Measurements from ENCODE around the gene ARHGAP11A. TPM values are rescaled to one million over a fixed set of nuclear protein-coding genes. Genes with fewer than 3 reads are reported as not detected.
"Not testable (repeated sequence)": the region's sequence is repeated elsewhere in the genome, so short reads cannot be mapped to it uniquely, and the experiment has no call there.

Gene ARHGAP11A, protein sequence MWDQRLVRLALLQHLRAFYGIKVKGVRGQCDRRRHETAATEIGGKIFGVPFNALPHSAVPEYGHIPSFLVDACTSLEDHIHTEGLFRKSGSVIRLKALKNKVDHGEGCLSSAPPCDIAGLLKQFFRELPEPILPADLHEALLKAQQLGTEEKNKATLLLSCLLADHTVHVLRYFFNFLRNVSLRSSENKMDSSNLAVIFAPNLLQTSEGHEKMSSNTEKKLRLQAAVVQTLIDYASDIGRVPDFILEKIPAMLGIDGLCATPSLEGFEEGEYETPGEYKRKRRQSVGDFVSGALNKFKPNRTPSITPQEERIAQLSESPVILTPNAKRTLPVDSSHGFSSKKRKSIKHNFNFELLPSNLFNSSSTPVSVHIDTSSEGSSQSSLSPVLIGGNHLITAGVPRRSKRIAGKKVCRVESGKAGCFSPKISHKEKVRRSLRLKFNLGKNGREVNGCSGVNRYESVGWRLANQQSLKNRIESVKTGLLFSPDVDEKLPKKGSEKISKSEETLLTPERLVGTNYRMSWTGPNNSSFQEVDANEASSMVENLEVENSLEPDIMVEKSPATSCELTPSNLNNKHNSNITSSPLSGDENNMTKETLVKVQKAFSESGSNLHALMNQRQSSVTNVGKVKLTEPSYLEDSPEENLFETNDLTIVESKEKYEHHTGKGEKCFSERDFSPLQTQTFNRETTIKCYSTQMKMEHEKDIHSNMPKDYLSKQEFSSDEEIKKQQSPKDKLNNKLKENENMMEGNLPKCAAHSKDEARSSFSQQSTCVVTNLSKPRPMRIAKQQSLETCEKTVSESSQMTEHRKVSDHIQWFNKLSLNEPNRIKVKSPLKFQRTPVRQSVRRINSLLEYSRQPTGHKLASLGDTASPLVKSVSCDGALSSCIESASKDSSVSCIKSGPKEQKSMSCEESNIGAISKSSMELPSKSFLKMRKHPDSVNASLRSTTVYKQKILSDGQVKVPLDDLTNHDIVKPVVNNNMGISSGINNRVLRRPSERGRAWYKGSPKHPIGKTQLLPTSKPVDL
- total RNA-seq: 7.7 and 8.2 TPM in 2 replicates

DNA sequence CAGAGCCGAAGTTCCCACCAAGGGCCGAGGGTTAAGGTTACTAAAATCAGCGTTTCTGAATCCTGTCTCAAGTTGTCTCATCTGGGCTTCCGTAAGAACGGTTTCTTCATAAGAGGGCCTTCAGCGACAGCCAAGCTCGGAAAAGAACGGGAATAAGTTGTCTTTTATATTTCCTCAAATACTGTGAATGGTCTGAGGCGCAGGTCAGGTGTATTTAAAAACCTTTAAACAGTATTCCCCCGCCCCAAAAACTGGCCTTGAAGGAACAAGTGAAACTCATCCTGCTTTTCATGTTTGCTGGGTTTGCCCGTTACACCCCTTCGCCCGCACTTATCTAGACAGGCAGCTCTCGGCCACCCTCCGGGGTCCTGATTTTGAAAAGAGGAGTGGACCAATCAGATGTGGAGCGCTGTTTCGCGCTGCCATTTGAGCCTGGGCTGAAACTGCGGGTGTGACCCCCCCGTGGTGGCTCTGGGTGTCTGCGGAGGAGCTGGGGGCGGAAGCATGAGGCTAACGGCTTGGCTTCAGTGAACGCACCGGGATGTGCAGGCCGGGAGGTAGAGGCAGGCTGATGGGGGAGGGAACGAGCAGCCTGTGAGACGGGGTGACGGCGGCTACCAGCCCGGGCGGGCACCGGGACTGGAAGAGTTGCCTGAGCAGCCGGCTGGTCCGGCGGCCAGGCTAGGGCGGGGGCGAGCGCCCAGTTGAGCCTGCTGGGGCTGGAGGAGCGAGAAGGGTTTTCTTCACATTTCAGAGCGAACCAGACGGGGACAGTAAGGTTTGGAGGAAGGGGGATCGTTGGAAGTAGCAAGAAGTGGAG, at the start of gene ARHGAP11A:
ARHGAP11A (plus strand) TSS at position 454 of the 820 bp plus-strand sequence. CDS start 708 bp downstream, outside the sequence.
- peak; percentile 77 for DNase-seq (ENCODE audit: extremely low read depth, low read depth, low spot score)

DNA sequence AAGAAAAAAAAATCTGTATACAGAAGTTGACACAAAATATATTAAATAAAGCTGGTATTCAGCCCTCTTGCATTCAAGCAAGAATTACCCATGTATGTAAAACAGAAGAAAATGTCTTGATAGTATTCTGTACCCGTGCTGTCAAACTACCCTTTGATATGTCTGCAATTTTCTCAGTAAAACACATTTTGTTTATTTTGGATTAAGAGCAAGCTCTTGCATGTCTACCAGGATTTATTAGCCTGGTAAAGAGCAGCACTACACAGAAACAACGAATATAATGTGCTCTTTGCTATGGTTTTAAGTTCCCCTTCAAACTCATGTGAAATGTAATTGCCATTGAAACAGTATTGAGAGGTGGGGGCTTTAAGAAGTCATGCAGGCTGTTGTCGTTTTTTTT, 46.3 kb upstream of the ARHGAP11A start:
- not testable (repeated sequence) for DNase-seq (ENCODE audit: extremely low read depth, low read depth, low spot score)

DNA sequence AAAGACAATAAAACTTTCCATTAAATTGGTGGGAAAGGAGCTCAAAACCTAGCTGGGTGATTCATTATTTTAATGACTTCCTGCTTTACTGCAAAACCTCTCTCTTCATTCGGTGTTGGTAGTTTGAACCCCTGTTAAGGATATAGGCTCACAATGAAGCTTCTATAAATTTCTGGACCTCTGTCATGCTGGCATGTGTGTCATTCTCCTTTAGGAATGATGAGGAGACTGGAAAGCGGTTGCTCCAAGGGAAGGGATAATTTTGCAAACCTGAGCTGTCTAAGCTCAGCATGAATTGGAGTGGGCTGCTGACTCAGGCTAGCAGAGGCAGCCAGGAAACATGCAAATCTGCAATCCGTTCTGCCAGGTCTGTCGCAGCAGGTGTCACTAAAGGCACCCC, 36.8 kb upstream of the ARHGAP11A start:
- DNase-seq (ENCODE audit: extremely low read depth, low read depth, low spot score): not testable (repeated sequence)

DNA sequence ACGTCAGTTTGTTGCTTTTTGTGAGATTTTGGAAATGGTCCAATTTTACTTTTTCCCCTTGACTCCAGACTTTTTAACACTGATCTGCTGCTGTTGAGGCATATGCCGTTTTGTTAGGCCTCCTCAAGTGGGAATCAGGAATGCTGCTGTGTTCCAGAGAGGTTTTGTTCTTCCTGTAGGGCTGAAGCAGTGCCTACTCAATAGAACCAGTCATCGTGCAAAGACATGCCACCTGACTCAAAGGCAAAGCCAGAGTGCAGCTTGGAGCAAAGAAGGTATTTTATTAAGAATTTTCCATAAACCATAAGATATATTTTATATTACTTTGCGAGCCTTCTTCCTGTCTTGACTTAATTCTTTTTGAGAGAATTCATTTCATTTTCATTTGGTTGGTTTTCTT, 29.5 kb upstream of the ARHGAP11A start:
- DNase-seq (ENCODE audit: extremely low read depth, low read depth, low spot score): not testable (repeated sequence)

DNA sequence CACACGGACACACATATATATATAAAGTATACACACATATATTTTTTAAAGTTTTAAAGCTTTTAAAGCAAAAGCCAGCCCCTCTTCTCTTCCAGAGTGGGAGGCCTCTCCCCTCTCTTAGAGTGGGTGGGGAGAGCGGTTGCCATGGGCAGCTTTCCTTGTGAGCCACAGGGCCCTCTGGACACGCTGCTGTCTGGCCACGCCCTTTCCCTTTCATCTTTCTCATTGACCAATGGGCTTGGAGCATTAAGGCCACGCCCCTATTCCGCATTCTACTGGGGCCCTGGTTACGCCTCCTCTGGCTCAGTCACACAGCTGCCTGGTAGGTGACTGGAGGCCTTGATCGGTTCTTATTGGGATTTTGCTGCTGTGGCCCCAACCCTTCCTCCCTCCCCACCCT, 22.2 kb upstream of the ARHGAP11A start, which contains the start of gene GOLGA8N:
GOLGA8N (plus strand) TSS at position 306 of the 400 bp plus-strand sequence.
- not testable (repeated sequence) for DNase-seq (ENCODE audit: extremely low read depth, low read depth, low spot score)

DNA sequence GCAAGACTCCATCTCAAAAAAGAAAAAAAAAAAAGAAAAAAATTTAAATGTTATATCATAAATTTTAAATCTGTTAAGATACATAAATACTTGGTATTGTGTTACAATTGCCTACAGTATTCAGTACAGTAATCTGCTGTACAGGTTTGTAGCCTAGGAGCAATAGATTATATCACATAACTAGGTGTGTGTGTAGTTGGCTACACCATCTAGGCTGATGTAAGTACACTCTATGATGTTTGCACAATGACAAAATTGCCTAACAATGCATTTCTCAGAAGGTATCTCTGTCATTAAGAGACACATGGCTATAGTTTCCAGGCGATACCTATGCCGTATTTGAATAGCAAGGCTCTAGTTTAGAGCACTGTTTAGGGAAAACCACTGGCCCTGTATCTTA, 5.8 kb upstream of the ARHGAP11A start:
- DNase-seq (ENCODE audit: extremely low read depth, low read depth, low spot score): not testable (repeated sequence)

DNA sequence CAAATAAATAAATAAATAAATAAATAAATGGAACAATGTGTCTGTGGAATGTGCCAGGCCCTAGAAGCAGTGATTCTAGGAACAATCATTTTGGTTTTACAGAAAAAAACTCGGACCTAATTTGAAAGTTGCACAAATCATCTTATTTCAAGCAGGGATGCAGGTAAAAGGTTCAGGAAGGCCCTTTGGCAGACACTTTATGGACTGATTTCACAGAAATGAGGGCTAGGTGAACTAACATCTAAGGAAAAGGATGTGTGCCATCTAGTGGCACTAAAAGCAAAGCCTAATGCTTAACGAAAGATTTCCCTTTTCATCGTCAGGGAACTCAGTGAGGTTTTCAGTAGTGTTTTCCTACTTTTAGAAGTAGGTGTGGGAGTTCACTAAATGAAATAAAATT, 4.6 kb upstream of the ARHGAP11A start:
- not testable (repeated sequence) for DNase-seq (ENCODE audit: extremely low read depth, low read depth, low spot score)

DNA sequence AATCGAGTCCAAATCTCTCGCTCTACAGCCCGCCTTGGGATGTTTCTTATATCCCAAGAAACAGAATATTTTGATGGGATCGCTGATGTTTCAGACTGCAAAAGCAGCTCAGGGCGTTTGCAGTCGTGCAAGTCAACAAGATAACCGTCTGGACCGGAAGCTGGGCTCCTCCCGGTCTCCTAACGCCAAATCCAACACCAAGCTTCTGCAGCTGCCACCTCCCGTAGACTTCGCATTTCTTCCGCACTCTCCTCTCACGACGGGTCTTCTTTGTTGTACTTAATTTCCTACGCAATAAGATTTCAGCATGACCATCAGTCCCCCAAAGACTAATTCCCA, 623 bp upstream of the ARHGAP11A start:
- not testable (repeated sequence) for DNase-seq (ENCODE audit: extremely low read depth, low read depth, low spot score)

DNA sequence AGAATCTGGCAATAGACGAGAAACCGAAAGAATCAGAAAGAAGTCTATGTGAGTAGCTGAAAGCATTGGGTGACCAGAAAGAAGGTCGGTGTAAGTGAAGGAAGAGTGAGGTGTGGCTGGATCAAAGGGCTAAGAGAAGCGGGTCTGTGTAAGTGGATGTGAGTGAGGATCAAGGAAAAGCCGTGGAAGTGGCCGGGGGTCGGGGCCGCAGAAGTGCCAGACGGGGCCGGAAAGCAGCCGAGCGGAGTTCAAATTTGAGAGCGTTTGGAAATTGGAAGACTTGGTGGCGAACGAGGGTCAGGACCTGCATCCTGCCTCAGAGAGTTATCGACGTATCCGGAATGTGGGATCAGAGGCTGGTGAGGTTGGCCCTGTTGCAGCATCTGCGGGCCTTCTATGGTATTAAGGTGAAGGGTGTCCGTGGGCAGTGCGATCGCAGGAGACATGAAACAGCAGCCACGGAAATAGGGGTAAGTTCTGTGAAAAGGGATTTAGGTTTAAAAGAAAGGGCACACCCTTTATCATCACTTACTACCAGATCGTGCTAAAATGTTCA, 645 bp downstream of the ARHGAP11A start:
- not testable (repeated sequence) for DNase-seq (ENCODE audit: extremely low read depth, low read depth, low spot score)

DNA sequence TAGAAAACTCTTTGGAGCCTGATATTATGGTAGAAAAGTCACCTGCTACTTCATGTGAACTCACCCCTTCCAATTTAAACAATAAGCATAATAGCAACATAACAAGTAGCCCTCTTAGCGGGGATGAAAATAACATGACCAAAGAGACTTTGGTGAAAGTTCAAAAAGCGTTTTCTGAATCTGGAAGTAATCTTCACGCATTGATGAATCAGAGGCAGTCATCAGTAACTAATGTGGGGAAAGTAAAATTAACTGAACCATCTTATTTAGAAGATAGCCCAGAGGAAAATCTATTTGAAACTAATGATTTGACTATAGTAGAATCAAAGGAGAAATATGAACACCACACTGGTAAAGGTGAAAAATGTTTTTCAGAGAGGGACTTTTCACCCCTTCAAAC, 21.1 kb downstream of the ARHGAP11A start:
- DNase-seq (ENCODE audit: extremely low read depth, low read depth, low spot score): no peak

DNA sequence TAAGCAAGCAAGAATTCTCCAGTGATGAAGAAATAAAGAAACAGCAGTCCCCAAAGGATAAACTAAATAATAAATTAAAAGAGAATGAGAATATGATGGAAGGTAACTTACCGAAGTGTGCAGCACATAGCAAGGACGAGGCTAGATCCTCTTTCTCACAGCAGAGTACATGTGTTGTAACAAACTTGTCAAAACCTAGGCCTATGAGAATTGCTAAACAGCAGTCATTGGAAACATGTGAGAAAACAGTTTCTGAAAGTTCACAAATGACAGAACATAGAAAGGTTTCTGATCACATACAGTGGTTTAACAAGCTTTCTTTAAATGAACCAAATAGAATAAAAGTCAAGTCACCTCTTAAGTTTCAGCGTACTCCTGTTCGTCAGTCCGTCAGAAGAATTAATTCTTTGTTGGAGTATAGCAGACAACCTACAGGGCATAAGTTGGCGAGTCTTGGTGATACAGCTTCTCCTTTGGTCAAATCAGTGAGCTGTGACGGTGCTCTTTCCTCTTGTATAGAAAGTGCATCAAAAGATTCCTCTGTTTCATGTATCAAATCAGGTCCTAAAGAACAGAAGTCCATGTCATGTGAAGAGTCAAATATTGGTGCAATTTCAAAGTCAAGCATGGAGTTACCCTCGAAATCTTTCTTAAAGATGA, 21.7 kb downstream of the ARHGAP11A start:
- no peak for DNase-seq (ENCODE audit: extremely low read depth, low read depth, low spot score)

DNA sequence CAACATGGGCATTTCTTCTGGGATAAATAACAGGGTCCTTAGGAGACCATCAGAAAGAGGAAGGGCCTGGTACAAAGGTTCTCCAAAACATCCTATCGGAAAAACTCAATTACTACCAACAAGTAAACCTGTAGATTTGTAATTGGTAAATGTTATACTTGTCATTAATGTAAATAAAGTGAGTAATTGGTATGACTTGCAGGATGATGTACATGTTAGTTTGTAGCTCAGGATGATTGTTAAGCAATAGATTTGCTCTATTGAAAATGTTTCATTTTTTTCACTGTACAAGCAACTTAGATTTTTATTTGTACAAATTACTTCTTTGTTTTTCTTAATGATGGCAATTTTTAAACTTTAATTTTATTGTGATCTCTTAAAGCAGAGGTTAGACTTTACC, 22.4 kb downstream of the ARHGAP11A start:
- DNase-seq (ENCODE audit: extremely low read depth, low read depth, low spot score): no peak

DNA sequence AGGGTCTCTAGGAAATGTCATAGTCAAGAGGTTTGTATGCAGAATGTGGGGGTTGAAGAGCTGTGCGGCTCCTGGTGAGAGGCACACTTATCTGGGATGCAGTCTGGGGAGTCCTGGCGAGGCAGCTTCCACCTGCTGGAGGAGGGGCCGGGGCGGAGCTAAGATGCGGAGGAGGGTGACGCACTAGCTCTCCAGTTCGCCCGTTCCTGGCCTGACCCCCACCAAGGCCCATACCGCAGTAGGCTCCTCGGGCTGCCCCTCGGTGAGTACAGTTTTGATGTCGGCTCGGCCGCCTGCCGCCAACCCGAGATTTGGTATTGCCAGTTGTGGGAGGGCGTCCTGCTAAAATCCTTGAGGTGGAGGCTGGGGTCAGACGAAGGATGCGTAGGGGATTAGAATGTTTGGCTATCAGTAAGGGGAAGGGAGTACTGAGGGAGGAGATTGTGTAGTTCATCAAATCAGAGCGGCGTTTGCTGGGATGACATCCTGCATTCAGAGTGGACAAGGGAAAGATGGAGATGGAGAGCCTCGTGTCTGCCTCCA, 26.3 kb downstream of the ARHGAP11A start, which contains the start of gene SCG5:
SCG5 (plus strand) TSS at position 194 of the 543 bp plus-strand sequence. CDS start 1,883 bp downstream, outside the sequence.
- DNase-seq (ENCODE audit: extremely low read depth, low read depth, low spot score): no peak

DNA sequence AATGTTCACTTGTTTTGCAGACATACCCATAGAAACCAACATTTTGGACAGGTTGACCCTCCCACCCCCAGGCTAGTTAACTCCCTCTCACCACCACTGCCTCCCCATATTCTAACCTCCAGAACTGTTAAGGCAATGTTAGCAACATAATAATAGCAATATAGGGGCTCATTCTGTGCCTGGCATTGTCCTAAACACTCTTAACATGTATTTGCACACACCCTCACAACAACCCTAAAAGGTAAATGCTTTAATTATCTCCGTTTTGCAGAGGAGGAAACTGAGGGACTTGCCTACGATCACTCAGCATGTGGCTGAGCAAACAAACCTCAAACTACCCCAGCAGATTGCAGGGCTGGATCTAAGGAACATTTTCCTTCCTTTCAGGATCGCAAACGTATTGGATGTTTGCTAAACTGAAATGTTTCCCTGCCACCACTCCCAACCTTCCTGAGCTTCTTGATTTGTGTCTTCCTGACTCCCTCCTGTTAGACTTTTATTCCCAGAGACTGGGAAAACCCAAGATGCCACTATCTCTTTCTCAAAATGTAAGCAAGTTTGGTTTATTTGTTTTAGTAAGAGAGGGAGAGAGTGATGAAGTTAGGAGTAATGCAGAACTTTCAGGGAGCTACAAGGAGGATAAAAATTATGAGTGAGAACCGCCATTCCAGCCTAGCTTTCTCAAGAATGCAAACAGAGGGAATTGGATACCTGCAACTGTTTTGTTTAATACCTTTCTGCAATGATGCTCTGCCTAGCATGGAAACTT, 27.5 kb downstream of the ARHGAP11A start:
- no peak for DNase-seq (ENCODE audit: extremely low read depth, low read depth, low spot score)

DNA sequence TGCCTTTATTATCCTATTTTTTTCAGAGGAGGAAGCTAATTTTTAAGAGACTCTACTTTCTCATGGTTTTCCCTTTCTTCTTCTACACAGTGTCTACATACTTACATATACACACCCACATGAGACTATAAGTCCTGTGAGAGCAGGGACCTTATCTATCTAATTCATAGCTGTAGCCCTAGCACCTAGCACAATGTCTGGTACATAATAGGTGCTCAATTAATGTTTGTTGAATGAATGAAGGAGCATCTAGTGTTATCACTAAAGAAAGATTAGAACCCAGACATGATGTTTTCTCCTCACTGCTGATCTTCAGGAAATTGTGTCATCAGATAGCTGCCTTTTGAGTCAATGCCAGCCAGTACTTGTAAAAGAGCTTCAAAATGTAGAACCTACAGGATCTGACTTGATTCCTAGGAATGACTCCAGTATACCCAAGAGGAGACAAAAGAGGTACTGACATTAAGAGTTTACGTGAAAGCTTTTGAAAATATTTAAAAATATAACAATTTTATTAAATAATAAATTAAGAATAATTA, 28.7 kb downstream of the ARHGAP11A start:
- DNase-seq (ENCODE audit: extremely low read depth, low read depth, low spot score): no peak

DNA sequence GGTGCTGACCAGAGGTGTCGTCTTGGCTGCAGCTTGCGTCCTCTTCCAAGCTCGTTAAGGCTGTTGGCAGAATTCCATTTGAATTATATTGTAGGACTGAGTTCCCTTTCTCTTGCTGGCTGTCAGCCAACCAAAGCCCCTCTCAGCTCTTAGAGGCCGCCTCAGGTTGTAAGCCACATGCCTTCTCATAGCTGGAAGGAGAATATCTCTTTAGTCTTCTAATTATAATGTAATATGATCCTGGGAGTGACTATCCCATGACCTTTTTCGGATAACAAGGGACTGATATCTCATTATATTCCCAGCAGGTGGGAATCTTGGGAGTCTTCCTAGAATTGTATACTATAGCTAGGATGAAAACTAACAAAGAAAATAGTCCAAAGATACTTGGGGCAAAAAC, 31.0 kb downstream of the ARHGAP11A start:
- no peak for DNase-seq (ENCODE audit: extremely low read depth, low read depth, low spot score)

DNA sequence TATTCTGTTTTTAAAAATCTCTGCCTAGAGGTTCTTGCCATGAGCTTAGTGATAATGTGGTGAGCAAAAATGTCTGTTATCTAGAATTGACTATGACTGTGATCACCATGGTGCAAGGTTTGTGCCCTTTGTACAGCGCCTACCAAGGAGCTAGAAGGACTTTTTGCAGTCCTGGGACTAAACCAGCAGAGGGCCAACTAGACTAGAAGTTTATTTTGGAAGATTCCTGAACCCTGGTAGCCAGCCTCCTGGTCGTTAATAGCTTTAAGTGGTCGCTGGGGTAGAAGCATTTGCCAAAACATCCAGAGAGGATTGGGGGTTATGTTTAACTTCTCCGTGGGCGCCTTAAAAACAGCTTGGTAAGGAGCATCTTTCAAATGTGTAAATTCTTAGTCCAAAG, 34.0 kb downstream of the ARHGAP11A start:
- no peak for DNase-seq (ENCODE audit: extremely low read depth, low read depth, low spot score)

DNA sequence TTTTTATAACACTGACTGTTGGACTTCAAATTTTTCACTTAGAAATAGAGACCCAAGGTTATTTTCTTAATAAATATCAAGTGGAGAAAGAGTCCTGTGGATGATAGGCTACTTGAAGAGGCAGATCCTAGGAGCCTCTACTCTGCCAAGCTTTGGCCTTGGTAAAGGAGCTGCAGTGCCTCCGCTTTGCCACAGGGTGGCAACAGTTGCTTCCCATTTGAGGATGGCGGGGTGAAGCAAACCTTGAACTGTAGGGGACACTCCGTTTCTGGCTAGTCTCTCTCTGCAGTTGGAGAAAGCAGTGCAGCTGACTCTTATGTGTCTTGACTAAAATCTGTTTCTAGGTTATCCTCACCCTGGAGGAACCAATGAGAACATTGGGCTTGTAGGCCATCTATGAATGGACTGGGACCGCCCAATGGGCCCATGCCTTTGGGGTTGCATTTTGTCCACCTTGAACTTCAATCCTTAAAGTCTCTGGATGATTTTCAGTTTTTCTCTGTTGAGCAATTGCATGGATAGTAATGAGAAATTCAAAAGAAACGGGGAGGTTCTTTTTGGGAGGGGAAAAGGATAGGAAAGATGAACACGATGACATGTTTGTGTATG, 36.0 kb downstream of the ARHGAP11A start:
- no peak for DNase-seq (ENCODE audit: extremely low read depth, low read depth, low spot score)

All from glomerular endothelial cell (primary cell).